CD4-positive, alpha-beta T cell treated with Interleukin-17A for 1 hour (primary cell): ENCODE results near the gene KRABD2.
A peak's percentile ranks its signal among the peaks of the same experiment; 100 is the strongest.
"Not testable (repeated sequence)": the region's sequence is repeated elsewhere in the genome, so short reads cannot be mapped to it uniquely, and the experiment has no call there.

Experiments used
- DNase-seq: peaks from one replicate; pipeline ENCODE4 v3.0.0-alpha.2; 2020

Gene KRABD2

GRCh38 chr17:8376271-8377067 is at the start of gene KRABD2:
Gene KRABD2 (minus strand): TSS chr17:8376704.
- DNase-seq: peak; percentile 91

- no peak for DNase-seq
Observed at GRCh38 chr17:8421571-8421970, 45.1 kb upstream of the KRABD2 start.

GRCh38 chr17:8420041-8420934 is 43.8 kb upstream of the KRABD2 start:
- DNase-seq: no peak

- DNase-seq: no peak
Observed at GRCh38 chr17:8419305-8419704, 42.8 kb upstream of the KRABD2 start.

- DNase-seq: no peak
Observed at GRCh38 chr17:8418471-8418870, 42.0 kb upstream of the KRABD2 start.

GRCh38 chr17:8417806-8418205 is 41.3 kb upstream of the KRABD2 start:
- DNase-seq: no peak

- DNase-seq: no peak
Observed at GRCh38 chr17:8413938-8414337, 37.4 kb upstream of the KRABD2 start.

- peak; percentile 17 for DNase-seq
Observed at GRCh38 chr17:8413328-8413727, 36.8 kb upstream of the KRABD2 start.

GRCh38 chr17:8412089-8412488 is 35.6 kb upstream of the KRABD2 start:
- no peak for DNase-seq

GRCh38 chr17:8410883-8411238 is 34.4 kb upstream of the KRABD2 start:
- no peak for DNase-seq

- DNase-seq: peak; percentile 81
Observed at GRCh38 chr17:8409966-8410882, 33.7 kb upstream of the KRABD2 start.

GRCh38 chr17:8408371-8408770 is 31.9 kb upstream of the KRABD2 start:
- no peak for DNase-seq

- DNase-seq: no peak
Observed at GRCh38 chr17:8406174-8406573, 29.7 kb upstream of the KRABD2 start.

GRCh38 chr17:8405499-8406016 is 29.1 kb upstream of the KRABD2 start:
- DNase-seq: no peak

GRCh38 chr17:8402921-8403536 is 26.5 kb upstream of the KRABD2 start:
- no peak for DNase-seq

GRCh38 chr17:8401107-8401506 is 24.6 kb upstream of the KRABD2 start:
- no peak for DNase-seq

GRCh38 chr17:8398980-8399379 is 22.5 kb upstream of the KRABD2 start:
- DNase-seq: no peak

- no peak for DNase-seq
Observed at GRCh38 chr17:8397636-8398035, 21.1 kb upstream of the KRABD2 start, which contains the start of gene RNF222. Gene RNF222 (minus strand): TSS chr17:8397827. CDS start chr17:8393461, 4,366 bp downstream.

GRCh38 chr17:8394497-8394896 is 18.0 kb upstream of the KRABD2 start:
- not testable (repeated sequence) for DNase-seq

GRCh38 chr17:8393470-8394231 is 17.1 kb upstream of the KRABD2 start:
- peak; percentile 72 for DNase-seq
